ENCODE data around the gene GPR183.

DNA sequence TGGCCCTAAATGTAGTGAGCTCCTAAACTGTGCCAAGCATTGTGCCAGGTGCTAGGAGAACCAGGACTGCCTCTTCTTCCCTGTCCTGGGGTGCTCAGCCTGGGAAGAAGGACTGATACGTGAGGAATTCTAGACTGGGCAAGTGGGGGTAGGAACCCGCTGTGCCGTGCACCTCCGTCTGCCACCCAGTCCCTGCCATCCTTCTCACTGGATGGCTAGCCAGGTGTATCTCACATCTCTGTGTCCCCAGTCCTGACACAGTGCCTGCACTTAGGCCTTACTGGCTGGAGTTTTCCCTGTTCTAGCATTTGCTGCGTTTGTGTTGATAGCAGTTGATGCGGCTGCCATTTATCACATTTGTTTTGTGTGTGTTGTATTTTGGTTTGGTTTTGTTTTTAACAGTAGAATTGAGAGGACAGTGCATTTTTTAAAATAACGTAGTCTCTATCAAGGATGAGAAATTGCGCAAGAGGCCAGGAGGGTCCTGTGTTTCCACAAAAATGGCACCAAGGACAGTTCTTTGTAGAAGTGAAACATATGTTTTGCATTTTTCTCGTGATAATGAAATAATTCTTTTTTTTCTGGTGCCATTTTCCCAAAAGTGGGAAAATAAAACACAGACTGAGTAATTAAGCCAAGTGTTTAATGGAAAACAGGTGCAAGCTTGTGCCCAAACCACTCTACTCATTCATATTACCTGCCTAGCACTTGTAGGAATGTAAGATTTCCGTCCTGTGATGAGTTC lies 4.7 kb upstream of the GPR183 start:
- TF ChIP-seq POLR2AphosphoS5 (IDR thresholded peaks at IDR 0.05; ENCODE audit: borderline replicate concordance, low read depth, low read length) (no peak), EZH2 (IDR thresholded peaks at IDR 0.05) (no peak)

Data from SK-N-MC (cell line).